ENCODE measurements around the gene RFX7. TPM values are rescaled to one million over a fixed set of nuclear protein-coding genes. Genes with fewer than 3 reads are reported as not detected.

The RFX7 gene
- total RNA-seq, 1 donor from 2014 or later = 57.2 TPM

DNA sequence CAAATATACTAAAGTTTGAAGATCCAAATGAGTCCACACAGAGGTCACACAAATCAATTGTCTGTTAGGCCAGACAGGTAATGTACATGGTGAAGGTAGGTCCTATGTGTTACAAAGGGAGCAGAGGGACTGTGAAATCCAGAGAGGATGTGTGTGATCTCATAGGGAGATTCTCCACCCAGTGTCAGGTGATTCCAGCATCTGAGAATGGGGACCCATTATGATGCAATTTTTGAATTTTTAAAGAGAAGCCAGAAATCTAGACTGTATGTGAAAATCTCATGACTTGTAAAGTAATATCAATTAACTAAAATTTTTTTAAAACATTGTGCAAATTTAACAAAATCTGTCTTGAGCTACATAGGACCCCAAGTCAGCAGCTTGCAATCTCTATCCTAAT lies 192.0 kb downstream of the RFX7 start:
- Mint-ChIP-seq H3K9me3 (no peaks in the 10 kb centered on the region), H3K27ac (ENCODE audit: unreplicated experiment) (no peak overlapping the region), H3K4me1 (peaks cover 36% of the 10 kb centered on the region), H3K36me3 (ENCODE audit: low read depth) (no peaks in the 10 kb centered on the region), H3K4me3 (no peak overlapping the region), H3K27me3 (ENCODE audit: low read depth) (no peaks in the 10 kb centered on the region)
- no peak for DNase-seq (ENCODE audit: low read depth, low spot score)
- TF ChIP-seq, protein P1, sequence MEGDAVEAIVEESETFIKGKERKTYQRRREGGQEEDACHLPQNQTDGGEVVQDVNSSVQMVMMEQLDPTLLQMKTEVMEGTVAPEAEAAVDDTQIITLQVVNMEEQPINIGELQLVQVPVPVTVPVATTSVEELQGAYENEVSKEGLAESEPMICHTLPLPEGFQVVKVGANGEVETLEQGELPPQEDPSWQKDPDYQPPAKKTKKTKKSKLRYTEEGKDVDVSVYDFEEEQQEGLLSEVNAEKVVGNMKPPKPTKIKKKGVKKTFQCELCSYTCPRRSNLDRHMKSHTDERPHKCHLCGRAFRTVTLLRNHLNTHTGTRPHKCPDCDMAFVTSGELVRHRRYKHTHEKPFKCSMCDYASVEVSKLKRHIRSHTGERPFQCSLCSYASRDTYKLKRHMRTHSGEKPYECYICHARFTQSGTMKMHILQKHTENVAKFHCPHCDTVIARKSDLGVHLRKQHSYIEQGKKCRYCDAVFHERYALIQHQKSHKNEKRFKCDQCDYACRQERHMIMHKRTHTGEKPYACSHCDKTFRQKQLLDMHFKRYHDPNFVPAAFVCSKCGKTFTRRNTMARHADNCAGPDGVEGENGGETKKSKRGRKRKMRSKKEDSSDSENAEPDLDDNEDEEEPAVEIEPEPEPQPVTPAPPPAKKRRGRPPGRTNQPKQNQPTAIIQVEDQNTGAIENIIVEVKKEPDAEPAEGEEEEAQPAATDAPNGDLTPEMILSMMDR (conservative IDR thresholded peaks at IDR 0.05) = no peak

DNA sequence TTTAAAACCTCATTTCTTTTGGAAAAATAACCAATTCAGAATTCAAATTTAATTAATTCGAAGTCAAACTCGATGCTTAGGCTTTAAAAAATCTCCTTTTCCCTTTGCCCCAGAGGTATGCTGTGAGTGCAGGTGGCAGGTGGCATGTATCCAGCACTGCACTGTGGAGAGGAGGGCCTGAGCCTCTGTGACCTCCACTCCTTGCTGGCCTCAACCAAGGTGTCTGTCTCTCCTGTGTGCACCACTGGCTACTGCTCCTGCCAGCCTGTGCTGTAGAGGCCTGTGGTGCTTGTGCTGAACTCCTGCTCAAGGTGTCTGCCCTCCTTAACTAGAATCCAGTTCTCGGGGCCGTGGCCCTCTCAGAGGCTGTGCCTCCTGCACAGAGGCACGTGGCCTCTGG lies 194.1 kb downstream of the RFX7 start:
- DNase-seq (ENCODE audit: low read depth, low spot score) = no peak
- Mint-ChIP-seq H3K27me3 (ENCODE audit: low read depth) (no peaks in the 10 kb centered on the region), H3K4me1 (peaks cover 36% of the 10 kb centered on the region), H3K27ac (ENCODE audit: unreplicated experiment) (no peak overlapping the region), H3K4me3 (no peak overlapping the region), H3K9me3 (peaks cover 4% of the 10 kb centered on the region), H3K36me3 (ENCODE audit: low read depth) (no peaks in the 10 kb centered on the region)
- TF ChIP-seq, protein P1 (conservative IDR thresholded peaks at IDR 0.05) = no peak

DNA sequence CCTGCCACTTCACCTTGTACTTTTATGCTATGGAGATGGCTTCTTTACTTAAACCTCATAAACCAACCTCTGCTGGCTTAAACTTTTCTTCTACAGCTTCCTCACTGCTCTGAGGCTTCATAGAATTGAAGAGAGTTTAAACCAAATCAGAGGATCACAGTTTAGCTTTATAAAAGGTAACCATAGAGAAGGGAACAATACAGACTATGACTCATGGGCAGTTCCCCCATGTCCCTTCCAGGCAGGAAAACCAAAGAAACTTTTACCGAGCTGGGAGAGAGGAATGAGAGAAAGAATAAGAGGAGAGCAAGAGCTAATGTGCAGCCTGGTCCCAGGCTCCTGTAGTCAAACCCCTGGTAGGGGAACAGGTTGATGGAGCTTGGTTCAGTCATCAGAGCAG lies 196.3 kb downstream of the RFX7 start:
- Mint-ChIP-seq H3K27ac (ENCODE audit: unreplicated experiment) (no peak overlapping the region), H3K4me1 (peaks cover 38% of the 10 kb centered on the region), H3K4me3 (no peak overlapping the region), H3K27me3 (ENCODE audit: low read depth) (no peaks in the 10 kb centered on the region), H3K36me3 (ENCODE audit: low read depth) (no peaks in the 10 kb centered on the region), H3K9me3 (peaks cover 8% of the 10 kb centered on the region)
- TF ChIP-seq, protein P1 (conservative IDR thresholded peaks at IDR 0.05) = no peak
- no peak for DNase-seq (ENCODE audit: low read depth, low spot score)

DNA sequence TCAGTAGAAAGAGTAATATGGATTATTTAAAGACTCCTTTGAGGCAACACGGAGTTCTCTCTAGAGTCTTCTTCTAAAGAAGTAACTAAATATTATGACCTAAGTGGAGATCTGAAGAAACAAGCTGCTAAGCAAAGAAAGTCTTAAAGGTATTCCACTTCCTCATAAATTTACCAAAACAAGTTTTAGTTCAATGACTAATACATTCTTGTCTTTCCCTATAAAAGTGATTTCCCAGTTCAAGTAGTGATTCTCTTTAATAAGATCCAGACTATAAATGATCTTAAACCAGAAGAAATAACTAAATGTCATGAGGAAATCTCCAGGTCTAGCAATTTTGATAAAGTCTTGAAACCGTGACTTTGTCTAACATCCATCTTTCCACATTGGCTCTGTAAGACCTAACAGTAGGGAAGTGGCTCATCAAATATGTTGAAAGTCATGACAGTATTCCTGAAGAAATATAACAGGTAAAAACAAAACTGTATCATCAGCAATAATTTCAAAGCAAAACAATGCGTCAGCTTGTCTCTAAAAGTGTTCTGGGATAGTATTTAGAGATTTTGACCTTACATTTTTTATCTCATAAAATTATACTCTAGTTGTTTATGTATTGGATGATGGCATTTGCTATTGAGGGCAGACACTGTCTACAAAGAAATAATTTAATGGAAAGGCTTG lies 198.5 kb downstream of the RFX7 start:
- no peaks in the 10 kb centered on the region for H3K36me3 Mint-ChIP-seq (ENCODE audit: low read depth)
- DNase-seq (ENCODE audit: low read depth, low spot score) = no peak
- H3K9me3 Mint-ChIP-seq = peaks cover 8% of the 10 kb centered on the region
- H3K4me3 Mint-ChIP-seq = no peak overlapping the region
- peaks cover 40% of the 10 kb centered on the region for H3K4me1 Mint-ChIP-seq
- TF ChIP-seq, protein P1 (conservative IDR thresholded peaks at IDR 0.05) = no peak
- no peak overlapping the region for H3K27ac Mint-ChIP-seq (ENCODE audit: unreplicated experiment)
- H3K27me3 Mint-ChIP-seq (ENCODE audit: low read depth) = no peaks in the 10 kb centered on the region

DNA sequence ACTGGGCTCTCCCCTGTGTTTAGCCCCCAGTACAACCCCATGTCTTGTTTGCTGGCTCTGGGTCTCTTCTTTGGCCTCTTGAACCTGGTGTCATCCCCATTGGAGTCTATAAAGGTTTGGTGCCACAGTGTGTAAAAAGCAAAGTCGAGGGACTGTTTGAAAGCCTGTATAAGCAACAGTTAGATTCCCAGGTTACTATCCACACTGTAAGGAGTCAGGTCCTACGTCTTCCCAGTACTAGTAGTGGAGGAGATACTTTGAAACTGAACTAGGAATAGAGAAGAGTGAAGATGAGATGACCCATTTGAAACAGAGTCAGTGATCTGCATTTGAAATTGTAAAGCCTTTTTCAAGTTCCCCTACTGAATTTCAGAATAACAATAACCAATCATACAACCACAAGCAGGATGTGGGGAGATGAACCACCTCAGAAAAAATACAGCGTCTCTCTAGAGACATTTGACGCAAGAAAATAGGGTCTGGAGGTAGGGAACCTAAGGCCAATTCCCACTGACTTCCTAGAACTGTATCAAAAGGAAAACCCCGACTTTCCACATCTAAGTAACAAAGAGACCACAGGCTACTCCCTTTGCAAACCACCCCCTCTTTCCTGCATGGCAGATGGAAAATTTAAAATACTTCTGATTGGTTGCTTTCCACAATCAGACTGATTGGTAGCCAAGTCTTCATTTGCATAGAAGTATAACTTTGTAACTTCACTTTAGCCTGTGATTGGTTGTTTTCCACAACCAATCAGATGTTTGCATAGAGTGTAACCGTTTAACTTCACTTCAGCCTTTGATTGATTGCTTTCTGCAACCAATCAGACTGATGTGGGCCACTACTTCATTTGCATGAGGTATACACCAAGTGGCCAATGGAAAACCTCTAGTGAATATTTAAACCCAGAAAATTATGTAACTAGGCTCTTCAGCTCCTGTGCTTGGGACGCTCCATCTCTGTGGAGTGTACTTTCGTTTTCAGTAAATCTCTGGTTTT lies 200.4 kb downstream of the RFX7 start:
- H3K4me3 Mint-ChIP-seq = no peak overlapping the region
- peaks cover 8% of the 10 kb centered on the region for H3K9me3 Mint-ChIP-seq
- peak overlapping the region; percentile 39 for H3K27ac Mint-ChIP-seq (ENCODE audit: unreplicated experiment)
- DNase-seq (ENCODE audit: low read depth, low spot score) = no peak
- H3K4me1 Mint-ChIP-seq = peaks cover 29% of the 10 kb centered on the region
- H3K36me3 Mint-ChIP-seq (ENCODE audit: low read depth) = no peaks in the 10 kb centered on the region
- TF ChIP-seq, protein P1 (conservative IDR thresholded peaks at IDR 0.05) = no peak
- H3K27me3 Mint-ChIP-seq (ENCODE audit: low read depth) = no peaks in the 10 kb centered on the region
